ENCODE measurements around the gene FIS1.

Gene FIS1

GRCh38 chr7:101240226-101241014, 4.5 kb downstream of the FIS1 start:
- no peak for TF ChIP-seq CTCF (IDR thresholded peaks at IDR 0.05; ENCODE audit: insufficient read depth, low read depth, low read length, missing control alignments)
- H3K4me3 ChIP-seq (ENCODE audit: low read depth, low read length): no peak overlapping the region
- no peak for DNase-seq (ENCODE audit: low read depth)

GRCh38 chr7:101239951-101240220, 5.0 kb downstream of the FIS1 start:
- no peak overlapping the region for H3K4me3 ChIP-seq (ENCODE audit: low read depth, low read length)
- no peak for DNase-seq (ENCODE audit: low read depth)
- no peak for TF ChIP-seq CTCF (IDR thresholded peaks at IDR 0.05; ENCODE audit: insufficient read depth, low read depth, low read length, missing control alignments)

- no peak for DNase-seq (ENCODE audit: low read depth)
- no peak for TF ChIP-seq CTCF (IDR thresholded peaks at IDR 0.05; ENCODE audit: insufficient read depth, low read depth, low read length, missing control alignments)
- H3K4me3 ChIP-seq (ENCODE audit: low read depth, low read length): no peak overlapping the region
Observed at GRCh38 chr7:101239191-101239950, 5.5 kb downstream of the FIS1 start.

- TF ChIP-seq CTCF (IDR thresholded peaks at IDR 0.05; ENCODE audit: insufficient read depth, low read depth, low read length, missing control alignments): no peak
- H3K4me3 ChIP-seq (ENCODE audit: low read depth, low read length): no peak overlapping the region
- no peak for DNase-seq (ENCODE audit: low read depth)
Observed at GRCh38 chr7:101238226-101239182, 6.4 kb downstream of the FIS1 start.

GRCh38 chr7:101237206-101238067, 7.4 kb downstream of the FIS1 start, which contains the start of gene CLDN15:
Gene CLDN15 (minus strand): TSS chr7:101237802. CDS start chr7:101237581, 221 bp downstream.
- H3K4me3 ChIP-seq (ENCODE audit: low read depth, low read length): no peak within 1 kb of the TSS
- no peak for TF ChIP-seq CTCF (IDR thresholded peaks at IDR 0.05; ENCODE audit: insufficient read depth, low read depth, low read length, missing control alignments)
- no peak for DNase-seq (ENCODE audit: low read depth)

GRCh38 chr7:101236292-101236835, 8.5 kb downstream of the FIS1 start:
- TF ChIP-seq CTCF (IDR thresholded peaks at IDR 0.05; ENCODE audit: insufficient read depth, low read depth, low read length, missing control alignments): no peak
- no peak overlapping the region for H3K4me3 ChIP-seq (ENCODE audit: low read depth, low read length)
- DNase-seq (ENCODE audit: low read depth): no peak

Data from GM12865 (cell line).